ENCODE measurements around the gene SSBP3.

GRCh38 chr1:54364582-54364981 is 41.6 kb downstream of the SSBP3 start:
- TF ChIP-seq, protein P1, sequence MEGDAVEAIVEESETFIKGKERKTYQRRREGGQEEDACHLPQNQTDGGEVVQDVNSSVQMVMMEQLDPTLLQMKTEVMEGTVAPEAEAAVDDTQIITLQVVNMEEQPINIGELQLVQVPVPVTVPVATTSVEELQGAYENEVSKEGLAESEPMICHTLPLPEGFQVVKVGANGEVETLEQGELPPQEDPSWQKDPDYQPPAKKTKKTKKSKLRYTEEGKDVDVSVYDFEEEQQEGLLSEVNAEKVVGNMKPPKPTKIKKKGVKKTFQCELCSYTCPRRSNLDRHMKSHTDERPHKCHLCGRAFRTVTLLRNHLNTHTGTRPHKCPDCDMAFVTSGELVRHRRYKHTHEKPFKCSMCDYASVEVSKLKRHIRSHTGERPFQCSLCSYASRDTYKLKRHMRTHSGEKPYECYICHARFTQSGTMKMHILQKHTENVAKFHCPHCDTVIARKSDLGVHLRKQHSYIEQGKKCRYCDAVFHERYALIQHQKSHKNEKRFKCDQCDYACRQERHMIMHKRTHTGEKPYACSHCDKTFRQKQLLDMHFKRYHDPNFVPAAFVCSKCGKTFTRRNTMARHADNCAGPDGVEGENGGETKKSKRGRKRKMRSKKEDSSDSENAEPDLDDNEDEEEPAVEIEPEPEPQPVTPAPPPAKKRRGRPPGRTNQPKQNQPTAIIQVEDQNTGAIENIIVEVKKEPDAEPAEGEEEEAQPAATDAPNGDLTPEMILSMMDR (optimal IDR thresholded peaks at IDR 0.05 in 1 of 3, IDR thresholded peaks at IDR 0.05 in 1 of 3, conservative IDR thresholded peaks at IDR 0.05 in 1 of 3; ENCODE audit: extremely low read depth in 1 of 3, insufficient read depth in 2 of 3, low read length in 3 of 3): no peak
- no peak for TF ChIP-seq EZH2 (IDR thresholded peaks at IDR 0.05; ENCODE audit: low read length)
